ENCODE results near the gene TRAPPC5.

Gene TRAPPC5

DNA sequence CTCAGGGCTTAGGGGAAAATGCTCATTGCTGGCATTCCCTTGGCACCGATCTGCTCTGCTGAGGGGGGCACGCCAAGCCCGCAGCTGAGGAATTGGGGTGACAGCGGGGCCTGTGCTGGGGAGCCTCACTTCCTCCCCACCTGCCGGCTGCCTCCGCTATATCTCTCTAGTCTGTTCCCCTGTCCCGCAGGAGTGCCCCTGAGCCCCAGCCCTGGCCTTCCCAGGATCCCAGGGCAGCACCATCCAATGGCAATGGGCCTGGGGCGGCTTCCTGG, 34.3 kb upstream of the TRAPPC5 start:
- no peak for DNase-seq

- DNase-seq, result no peak
These were observed 33.5 kb upstream of the TRAPPC5 start for GRCh38 chr19:7647156-7647555.

- DNase-seq, result no peak
These were observed 32.2 kb upstream of the TRAPPC5 start for GRCh38 chr19:7648265-7649014.

- DNase-seq, result no peak
These were observed 30.5 kb upstream of the TRAPPC5 start for GRCh38 chr19:7650148-7650547.

DNA sequence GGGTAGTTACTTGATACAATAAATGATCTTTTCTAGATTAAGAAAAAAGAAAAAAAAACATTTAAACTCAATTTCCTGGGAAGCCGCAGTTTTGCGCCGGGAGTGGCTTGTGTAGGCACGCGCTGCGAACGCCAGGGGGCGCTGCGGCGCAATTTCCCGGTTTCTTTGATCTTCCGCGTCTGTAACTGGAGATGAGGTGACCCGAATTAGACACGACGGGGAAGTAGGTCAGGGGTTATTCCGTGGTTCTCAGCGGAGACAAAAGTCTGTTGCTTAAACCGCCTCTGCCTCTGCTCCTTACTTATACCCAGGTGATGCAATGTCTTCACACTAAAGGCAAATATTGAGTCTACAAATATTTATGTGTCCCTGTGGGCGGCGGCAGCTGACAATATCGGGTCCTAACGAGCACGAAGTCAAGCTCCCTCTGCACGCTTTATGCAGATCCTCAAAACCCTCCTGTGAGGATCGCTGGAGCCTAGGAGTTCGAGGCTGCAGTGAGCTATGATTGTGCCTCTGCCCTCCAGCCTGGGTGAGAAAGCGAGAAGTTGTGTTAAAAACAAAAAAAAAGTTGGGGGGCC, 28.5 kb upstream of the TRAPPC5 start:
- DNase-seq, result peak; percentile 96

DNA sequence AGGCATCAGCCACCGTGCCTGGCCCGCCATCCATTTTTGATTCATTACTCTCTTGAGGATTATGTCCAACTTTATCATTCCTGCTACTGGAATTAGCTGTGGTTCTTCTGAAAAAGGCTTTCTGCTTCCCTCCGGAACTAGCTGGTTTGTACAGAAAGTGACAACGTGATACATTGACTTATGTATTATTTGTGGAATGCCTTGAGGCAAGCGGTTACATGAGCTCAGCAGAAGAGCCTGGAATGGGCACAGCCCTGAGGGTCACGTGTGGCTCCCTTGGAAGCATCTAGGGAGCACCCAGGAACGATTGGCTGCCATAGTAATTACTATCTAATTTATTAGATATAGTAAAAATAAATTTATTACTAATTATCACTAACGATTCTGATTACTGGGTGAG, 26.2 kb upstream of the TRAPPC5 start:
- DNase-seq, result no peak

DNA sequence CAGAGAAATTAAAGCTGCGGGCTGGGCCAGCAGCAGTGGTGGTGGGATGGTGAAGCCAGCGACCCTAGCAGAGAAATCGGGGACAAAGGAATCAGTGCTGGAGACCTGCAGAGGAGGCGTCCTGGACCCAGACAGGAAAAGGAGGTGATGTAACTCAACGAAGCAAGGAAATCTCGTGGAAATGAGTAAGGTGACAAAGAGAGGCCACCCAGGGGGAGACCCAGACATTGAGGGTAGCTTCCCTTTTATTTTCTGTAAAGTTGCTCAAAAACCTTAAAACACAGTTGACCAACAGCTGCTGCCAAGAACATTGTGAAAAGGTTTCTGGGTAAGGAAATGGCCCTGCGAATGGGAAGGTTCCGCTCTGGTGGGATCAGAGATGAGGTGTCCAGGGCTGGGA, 25.1 kb upstream of the TRAPPC5 start:
- no peak for DNase-seq

GRCh38 chr19:7657131-7657751, 23.4 kb upstream of the TRAPPC5 start:
- DNase-seq, result no peak

GRCh38 chr19:7658219-7658686, 22.4 kb upstream of the TRAPPC5 start:
- peak; percentile 73 for DNase-seq

DNA sequence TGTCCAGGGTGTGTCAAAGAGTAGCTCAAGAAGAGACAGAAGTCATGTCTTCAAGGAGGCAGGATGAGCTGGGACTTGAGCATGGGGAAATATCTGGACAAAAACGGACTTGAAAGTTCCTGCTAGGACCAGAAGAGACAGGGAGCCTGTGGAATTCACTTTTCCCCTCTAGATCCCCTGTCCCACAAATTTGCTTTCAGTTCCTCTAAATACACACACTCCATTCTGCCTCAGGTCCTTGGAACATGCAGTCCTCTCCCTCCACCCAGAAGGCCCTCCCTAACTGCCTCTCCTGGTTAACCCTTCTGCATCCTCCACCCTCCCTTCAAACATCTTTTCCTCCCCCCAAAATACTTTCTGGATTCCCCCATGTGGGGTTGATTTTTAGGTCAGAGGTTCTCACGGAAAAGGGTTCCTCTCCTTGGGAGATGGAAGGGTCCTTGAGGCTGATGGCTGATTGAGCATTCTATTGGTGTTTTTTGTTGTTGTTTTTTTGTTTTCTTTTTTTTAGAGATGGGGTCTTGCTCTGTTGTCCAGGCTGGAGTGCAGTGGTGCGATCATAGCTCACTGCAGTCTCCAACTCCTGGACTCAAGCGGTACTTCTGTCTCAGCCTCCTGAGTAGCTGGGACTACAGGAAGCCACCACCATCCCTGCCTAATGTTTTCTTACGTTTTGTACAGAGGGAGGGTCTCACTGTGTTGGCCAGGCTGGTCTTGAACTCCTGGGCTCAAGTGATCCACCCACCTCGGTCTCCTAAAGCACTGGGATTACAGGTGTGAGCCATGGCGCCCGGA, 18.7 kb upstream of the TRAPPC5 start:
- no peak for DNase-seq

DNA sequence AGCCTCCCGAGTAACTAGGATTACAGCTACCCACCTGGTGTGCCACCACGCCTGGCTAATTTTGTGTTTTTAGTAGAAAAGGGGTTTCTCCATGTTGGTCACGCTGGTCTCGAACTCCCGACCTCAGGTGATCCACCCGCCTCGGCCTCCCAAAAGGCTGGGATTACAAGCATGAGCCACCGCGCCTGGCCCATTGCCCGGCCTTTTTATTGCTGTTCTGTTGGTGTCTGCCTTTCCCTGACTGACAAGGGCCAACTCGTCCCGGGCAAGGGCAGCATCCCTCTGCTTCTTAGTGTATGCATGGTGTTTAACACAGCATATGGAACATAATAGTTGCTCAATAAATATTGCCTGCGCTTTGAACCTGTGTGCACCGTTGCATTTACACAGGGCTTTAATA, 18.0 kb upstream of the TRAPPC5 start:
- no peak for DNase-seq

GRCh38 chr19:7663706-7664105, 16.9 kb upstream of the TRAPPC5 start:
- DNase-seq, result no peak

- DNase-seq, result no peak
These were observed 15.6 kb upstream of the TRAPPC5 start for GRCh38 chr19:7665076-7665475.

- DNase-seq, result no peak
These were observed 11.8 kb upstream of the TRAPPC5 start, which contains the start of gene RETN for GRCh38 chr19:7668842-7669241. Gene RETN (plus strand): TSS chr19:7669049. CDS start chr19:7669327, 278 bp downstream.

GRCh38 chr19:7669641-7670040, 11.0 kb upstream of the TRAPPC5 start:
- no peak for DNase-seq

GRCh38 chr19:7670150-7670783, 10.4 kb upstream of the TRAPPC5 start:
- DNase-seq, result no peak

GRCh38 chr19:7670790-7671189, 9.8 kb upstream of the TRAPPC5 start:
- DNase-seq, result no peak

- DNase-seq, result no peak
These were observed 8.1 kb upstream of the TRAPPC5 start for GRCh38 chr19:7672522-7672921.

GRCh38 chr19:7674010-7675005, 6.3 kb upstream of the TRAPPC5 start:
- DNase-seq, result peak; percentile 73

DNA sequence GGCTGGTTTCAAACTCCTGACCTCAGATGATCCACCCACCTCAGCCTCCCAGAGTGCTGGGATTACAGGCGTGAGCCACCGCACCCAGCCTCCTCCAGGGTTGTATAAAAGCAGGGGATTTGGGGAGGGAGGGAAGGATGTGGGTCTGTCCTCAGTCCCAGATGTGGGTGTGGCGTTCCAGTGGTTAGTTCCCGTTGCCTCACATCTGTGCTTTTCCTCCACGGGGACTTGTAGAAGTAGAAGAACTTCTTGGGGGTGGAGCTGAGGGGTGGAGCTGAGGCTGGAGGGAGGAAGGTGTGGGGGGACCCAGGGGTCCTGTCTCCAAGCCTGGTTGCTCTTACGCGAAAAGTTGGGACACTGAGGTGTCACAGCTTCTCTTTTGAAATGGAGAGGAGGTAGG, 4.3 kb upstream of the TRAPPC5 start:
- DNase-seq, result no peak

DNA sequence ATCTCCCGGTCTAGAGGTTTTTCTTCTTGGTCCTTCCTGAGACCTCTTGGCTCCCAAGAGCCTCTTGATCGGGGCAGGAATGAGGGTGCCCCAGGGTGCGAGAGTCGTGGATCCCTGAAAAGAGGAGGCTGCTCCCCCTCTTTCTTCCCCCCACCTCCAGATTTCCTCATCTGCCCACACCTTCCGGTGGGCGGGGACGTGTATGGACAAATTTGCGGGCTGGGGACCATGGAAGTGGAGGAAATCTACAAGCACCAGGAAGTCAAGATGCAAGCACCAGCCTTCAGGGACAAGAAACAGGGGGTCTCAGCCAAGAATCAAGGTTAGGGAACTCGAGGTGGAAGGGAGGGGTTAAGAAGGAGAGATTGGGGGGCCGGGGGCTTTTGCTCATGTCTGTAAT, 3.8 kb upstream of the TRAPPC5 start, which contains the start of gene MCEMP1:
MCEMP1 (plus strand) TSS at position 237 of the 400 bp plus-strand sequence; CDS start at position 268, 31 bp downstream.
- DNase-seq, result no peak
